ENCODE results near the gene CFAP70. TPM values are rescaled to one million over a fixed set of nuclear protein-coding genes. Genes with fewer than 3 reads are reported as not detected.
"Not testable (repeated sequence)": the region's sequence is repeated elsewhere in the genome, so short reads cannot be mapped to it uniquely, and the experiment has no call there.

The CFAP70 gene
- polyA plus RNA-seq, 6 donors from 2014 or later, result 0.09 to 0.26 (median 0.18) TPM; not detected in 3

DNA sequence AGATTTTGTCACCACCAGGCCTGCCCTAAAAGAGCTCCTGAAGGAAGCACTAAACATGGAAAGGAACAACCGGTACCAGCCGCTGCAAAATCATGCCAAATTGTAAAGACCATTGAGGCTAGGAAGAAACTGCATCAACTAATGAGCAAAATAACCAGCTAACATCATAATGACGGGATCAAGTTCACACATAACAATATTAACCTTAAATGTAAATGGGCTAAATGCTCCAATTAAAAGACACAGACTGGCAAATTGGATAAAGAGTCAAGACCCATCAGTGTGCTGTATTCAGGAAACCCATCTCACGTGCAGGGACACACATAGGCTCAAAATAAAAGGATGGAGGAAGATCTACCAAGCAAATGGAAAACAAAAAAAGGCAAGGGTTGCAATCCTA, 33.4 kb downstream of the CFAP70 start:
- not testable (repeated sequence) for DNase-seq; ATAC-seq (ENCODE audit: low read depth in 2 of 2); H3K4me1 Mint-ChIP-seq; H3K36me3 Mint-ChIP-seq; H3K9me3 Mint-ChIP-seq; H3K27ac Mint-ChIP-seq; H3K27me3 Mint-ChIP-seq; H3K4me3 Mint-ChIP-seq

DNA sequence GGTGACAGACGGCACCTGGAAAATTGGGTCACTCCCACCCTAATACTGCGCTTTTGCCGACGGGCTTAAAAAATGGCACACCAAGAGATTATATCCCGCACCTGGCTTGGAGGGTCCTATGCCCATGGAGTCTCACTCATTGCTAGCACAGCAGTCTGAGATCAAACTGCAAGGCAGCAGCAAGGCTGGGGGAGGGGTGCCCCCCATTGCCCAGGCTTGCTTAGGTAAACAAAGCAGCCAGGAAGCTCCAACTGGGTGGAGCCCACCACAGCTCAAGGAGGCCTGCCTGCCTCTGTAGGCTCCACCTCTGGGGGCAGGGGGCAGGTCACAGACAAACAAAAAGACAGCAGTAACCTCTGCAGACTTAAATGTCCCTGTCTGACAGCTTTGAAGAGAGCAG, 35.1 kb downstream of the CFAP70 start:
- not testable (repeated sequence) for H3K36me3 Mint-ChIP-seq; H3K4me1 Mint-ChIP-seq; DNase-seq; H3K27ac Mint-ChIP-seq; ATAC-seq (ENCODE audit: low read depth in 2 of 2); H3K4me3 Mint-ChIP-seq; H3K27me3 Mint-ChIP-seq
- peaks cover 0 to 12% (median 2%) of the 10 kb centered on the region in 7 donors for H3K9me3 Mint-ChIP-seq

DNA sequence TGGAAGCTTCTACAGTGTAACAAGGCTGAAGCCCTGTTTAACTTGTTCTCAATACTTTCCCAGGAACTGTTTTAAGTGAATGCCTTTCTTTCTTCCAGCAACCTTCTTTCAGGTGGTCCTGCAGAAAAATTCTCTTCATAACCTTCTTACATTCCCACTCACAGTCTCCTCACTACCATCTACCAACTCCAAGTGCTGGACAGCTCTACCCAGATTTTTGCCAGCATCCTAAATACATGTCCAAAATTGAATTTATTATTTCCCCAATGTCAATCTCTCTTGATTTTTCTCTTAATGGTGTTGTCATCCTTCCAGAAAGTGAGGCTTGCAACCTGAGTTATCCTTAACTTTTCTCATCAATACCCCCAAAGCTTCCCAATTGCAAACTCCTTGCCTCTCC, 48.2 kb downstream of the CFAP70 start:
- H3K27ac Mint-ChIP-seq, result no peak overlapping the region
- no peak overlapping the region for H3K4me3 Mint-ChIP-seq

DNA sequence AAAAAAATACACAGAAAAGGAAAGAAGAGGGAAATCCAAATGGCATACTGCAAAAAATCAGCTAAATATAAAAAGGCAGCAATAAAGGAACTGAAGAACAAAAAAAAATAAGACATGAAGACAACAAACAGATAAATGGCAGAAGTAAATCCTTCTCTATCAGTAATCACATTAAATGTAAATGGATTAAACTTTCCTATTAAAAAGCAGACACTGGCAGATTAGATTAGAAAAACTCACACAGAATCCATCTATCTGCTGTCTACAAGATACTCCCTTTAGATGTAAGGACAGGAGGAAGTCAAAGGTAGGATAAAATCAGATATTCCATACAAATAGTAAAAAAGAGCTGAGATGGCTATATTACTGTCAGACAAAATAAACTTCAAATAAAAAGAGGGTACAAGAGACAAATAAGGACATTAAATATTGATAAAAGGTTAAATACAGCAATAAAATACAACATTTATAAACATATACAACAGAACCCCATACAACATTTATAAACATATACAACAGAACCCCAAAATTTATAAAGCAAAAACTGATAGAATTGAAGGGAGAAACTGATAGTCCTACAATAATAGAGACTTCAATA, 51.4 kb downstream of the CFAP70 start:
- Mint-ChIP-seq H3K9me3 (peaks cover 6 to 31% (median 22%) of the 10 kb centered on the region in 7 donors), H3K27me3 (peaks cover 0 to 8% (median 0%) of the 10 kb centered on the region in 3 donors), H3K4me3 (no peak overlapping the region), H3K4me1 (no peaks in the 10 kb centered on the region), H3K36me3 (peaks cover 12 to 24% of the 10 kb centered on the region in 2 donors), H3K27ac (peak overlapping the region in 1 of 6 donors; percentile 46)
- DNase-seq, result no peak
- ATAC-seq (ENCODE audit: low read depth in 2 of 2), result no peak

More for the DNA sequence above, 48.2 kb downstream of the CFAP70 start:
- DNase-seq, result no peak
- peaks cover 6 to 22% (median 15%) of the 10 kb centered on the region in 7 donors for H3K9me3 Mint-ChIP-seq
- peaks cover 7 to 18% of the 10 kb centered on the region in 2 donors for H3K36me3 Mint-ChIP-seq
- peaks cover 0 to 8% (median 0%) of the 10 kb centered on the region in 3 donors for H3K27me3 Mint-ChIP-seq
- ATAC-seq (ENCODE audit: low read depth in 2 of 2), result no peak
- no peaks in the 10 kb centered on the region for H3K4me1 Mint-ChIP-seq

- Mint-ChIP-seq H3K4me1 (no peaks in the 10 kb centered on the region), H3K9me3 (peaks cover 6 to 31% (median 22%) of the 10 kb centered on the region in 7 donors), H3K27ac (no peak overlapping the region), H3K4me3 (no peak overlapping the region), H3K27me3 (peaks cover 0 to 7% (median 0%) of the 10 kb centered on the region in 3 donors), H3K36me3 (peaks cover 12 to 24% of the 10 kb centered on the region in 2 donors)
- no peak for DNase-seq
- ATAC-seq (ENCODE audit: low read depth in 2 of 2), result no peak
Observed at GRCh38 chr10:73306171-73306708, 52.4 kb downstream of the CFAP70 start.

GRCh38 chr10:73296946-73297345, 61.7 kb downstream of the CFAP70 start:
- Mint-ChIP-seq H3K4me3 (no peak overlapping the region), H3K27ac (no peak overlapping the region), H3K27me3 (peaks cover 5 to 15% (median 7%) of the 10 kb centered on the region in 3 donors), H3K36me3 (no peaks in the 10 kb centered on the region), H3K9me3 (no peaks in the 10 kb centered on the region), H3K4me1 (no peaks in the 10 kb centered on the region)
- DNase-seq, result no peak
- no peak for ATAC-seq (ENCODE audit: low read depth in 2 of 2)

GRCh38 chr10:73293461-73293860, 65.2 kb downstream of the CFAP70 start:
- peaks cover 7 to 8% of the 10 kb centered on the region in 2 donors for H3K36me3 Mint-ChIP-seq
- ATAC-seq (ENCODE audit: low read depth in 2 of 2) (no peak), DNase-seq (no peak)
- peaks cover 5 to 15% (median 7%) of the 10 kb centered on the region in 3 donors for H3K27me3 Mint-ChIP-seq
- H3K4me1 Mint-ChIP-seq, result no peaks in the 10 kb centered on the region
- H3K4me3 Mint-ChIP-seq, result no peak overlapping the region
- no peak overlapping the region for H3K27ac Mint-ChIP-seq
- peaks cover 3 to 11% (median 4%) of the 10 kb centered on the region in 7 donors for H3K9me3 Mint-ChIP-seq

- H3K27ac Mint-ChIP-seq, result no peak overlapping the region
Observed at GRCh38 chr10:73289958-73290357, 68.7 kb downstream of the CFAP70 start.

DNA sequence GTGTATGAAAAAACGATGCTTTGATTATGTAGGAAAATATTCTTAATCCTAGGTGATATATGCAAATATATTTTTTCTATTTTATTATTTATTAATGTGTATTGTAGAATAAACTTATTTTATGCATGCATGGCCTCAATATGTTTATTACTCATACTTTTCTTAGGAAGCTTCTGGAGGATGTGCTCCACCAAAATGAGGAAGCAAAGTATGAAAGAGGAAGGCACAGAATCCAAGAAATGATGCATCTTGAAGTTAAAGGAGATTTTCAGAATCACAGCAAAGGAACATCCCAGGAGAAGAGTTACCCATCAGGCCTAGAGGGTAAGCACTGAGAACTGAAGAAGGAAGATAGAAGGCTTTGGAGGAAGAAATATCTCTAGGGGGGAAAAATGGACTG, 71.2 kb downstream of the CFAP70 start:
- DNase-seq (no peak), ATAC-seq (ENCODE audit: low read depth in 2 of 2) (no peak)
- no peaks in the 10 kb centered on the region for H3K4me1 Mint-ChIP-seq
- no peaks in the 10 kb centered on the region for H3K27me3 Mint-ChIP-seq
- peaks cover 7 to 8% of the 10 kb centered on the region in 2 donors for H3K36me3 Mint-ChIP-seq
- H3K9me3 Mint-ChIP-seq, result peaks cover 3 to 11% (median 4%) of the 10 kb centered on the region in 7 donors
- no peak overlapping the region for H3K4me3 Mint-ChIP-seq
- peak overlapping the region in 1 of 6 donors; percentile 1 for H3K27ac Mint-ChIP-seq

More at GRCh38 chr10:73289958-73290357, 68.7 kb downstream of the CFAP70 start:
- Mint-ChIP-seq H3K4me1 (no peaks in the 10 kb centered on the region), H3K9me3 (peaks cover 3 to 11% (median 4%) of the 10 kb centered on the region in 7 donors), H3K27me3 (peaks cover 0 to 3% (median 0%) of the 10 kb centered on the region in 3 donors), H3K36me3 (peaks cover 7 to 8% of the 10 kb centered on the region in 2 donors), H3K4me3 (no peak overlapping the region)
- ATAC-seq (ENCODE audit: low read depth in 2 of 2) (no peak), DNase-seq (no peak)

- Mint-ChIP-seq H3K4me1 (peaks cover 0 to 5% (median 0%) of the 10 kb centered on the region in 3 donors), H3K27me3 (peaks cover 0 to 3% (median 0%) of the 10 kb centered on the region in 3 donors), H3K9me3 (peaks cover 0 to 4% (median 0%) of the 10 kb centered on the region in 7 donors), H3K36me3 (no peaks in the 10 kb centered on the region), H3K4me3 (no peak overlapping the region), H3K27ac (peak overlapping the region in 1 of 6 donors; percentile 39)
- ATAC-seq (ENCODE audit: low read depth in 2 of 2) (no peak), DNase-seq (no peak)
Observed at GRCh38 chr10:73281097-73281496, 77.6 kb downstream of the CFAP70 start.

DNA sequence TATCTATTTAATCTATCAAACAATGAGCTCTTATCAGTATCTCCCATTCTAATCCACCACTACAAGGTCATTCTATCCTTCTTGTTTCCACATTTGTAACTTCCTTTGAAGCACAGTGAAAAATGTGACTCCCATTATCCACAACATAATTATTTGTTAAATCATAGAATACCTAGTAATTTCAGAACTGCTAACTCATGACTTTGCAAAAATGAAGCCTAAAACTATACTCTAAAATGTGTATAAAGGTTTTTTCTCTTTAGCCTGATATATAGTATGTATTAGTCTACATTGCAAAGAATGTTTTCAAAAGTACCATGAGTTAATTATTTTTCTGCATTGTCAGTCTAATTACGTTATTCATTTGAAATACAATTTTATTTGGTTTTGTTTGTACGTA, 94.2 kb downstream of the CFAP70 start:
- peak overlapping the region in 1 of 6 donors; percentile 36 for H3K27ac Mint-ChIP-seq

DNA sequence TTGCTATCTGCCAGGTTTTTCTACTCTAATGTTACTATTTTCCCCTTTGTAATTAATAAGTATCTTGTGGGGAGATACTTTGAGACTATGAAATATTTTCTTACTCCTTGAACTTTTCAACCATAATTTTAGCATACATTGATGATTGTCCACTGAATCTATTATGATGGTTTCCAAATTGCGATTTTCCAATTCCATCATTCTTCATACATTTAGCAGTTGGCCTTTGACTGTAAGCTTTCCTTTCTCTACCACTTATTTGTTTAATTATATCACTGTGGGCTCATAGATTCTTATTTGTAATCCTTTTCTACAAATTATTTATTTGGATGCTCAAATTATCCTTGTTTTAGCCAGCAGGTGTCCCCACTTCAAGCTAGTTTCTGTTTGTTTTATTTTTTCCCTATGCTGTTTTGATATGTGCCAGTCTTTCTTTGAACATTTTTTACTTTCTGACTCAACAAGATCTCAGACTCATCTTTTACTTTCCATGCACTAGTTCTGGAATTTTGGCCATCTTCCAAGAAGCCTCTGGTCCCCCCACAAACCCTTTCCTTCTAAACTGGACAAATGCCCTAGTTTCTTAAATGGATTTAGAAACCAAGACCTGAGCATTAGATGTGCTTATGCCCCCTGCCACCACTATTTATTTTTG, 94.8 kb downstream of the CFAP70 start:
- H3K4me3 Mint-ChIP-seq, result no peak overlapping the region
- ATAC-seq (ENCODE audit: low read depth in 2 of 2), result no peak
- H3K27ac Mint-ChIP-seq, result peak overlapping the region in 1 of 6 donors; percentile 70
- DNase-seq, result no peak
- H3K27me3 Mint-ChIP-seq, result no peaks in the 10 kb centered on the region
- no peaks in the 10 kb centered on the region for H3K4me1 Mint-ChIP-seq
- no peaks in the 10 kb centered on the region for H3K36me3 Mint-ChIP-seq
- peaks cover 0 to 5% (median 4%) of the 10 kb centered on the region in 7 donors for H3K9me3 Mint-ChIP-seq

More for the DNA sequence above, 94.2 kb downstream of the CFAP70 start:
- ATAC-seq (ENCODE audit: low read depth in 2 of 2), result no peak
- Mint-ChIP-seq H3K27me3 (no peaks in the 10 kb centered on the region), H3K36me3 (no peaks in the 10 kb centered on the region), H3K4me1 (no peaks in the 10 kb centered on the region), H3K4me3 (no peak overlapping the region), H3K9me3 (no peaks in the 10 kb centered on the region)
- DNase-seq, result no peak

- no peak for DNase-seq
- no peaks in the 10 kb centered on the region for H3K4me1 Mint-ChIP-seq
- peak overlapping the region in 1 of 6 donors; percentile 59 for H3K27ac Mint-ChIP-seq
- no peak overlapping the region for H3K4me3 Mint-ChIP-seq
- H3K36me3 Mint-ChIP-seq, result no peaks in the 10 kb centered on the region
- ATAC-seq (ENCODE audit: low read depth in 2 of 2), result no peak
- H3K27me3 Mint-ChIP-seq, result no peaks in the 10 kb centered on the region
- peaks cover 0 to 11% (median 7%) of the 10 kb centered on the region in 7 donors for H3K9me3 Mint-ChIP-seq
Observed at GRCh38 chr10:73262880-73263555, 95.6 kb downstream of the CFAP70 start.
